Renal pelvis (tissue), 4 donors: ENCODE data around the gene PTCH1. TPM values are rescaled to one million over a fixed set of nuclear protein-coding genes. Genes with fewer than 3 reads are reported as not detected.

Experiments used
- DNase-seq: peaks from one replicate; pipeline ENCODE4 v3.0.0-alpha.2; 2013
- polyA plus RNA-seq, 3 donors: library from polyadenylated mRNA; unstranded; fragments of 120-200 nt; gene quantifications; one replicate each; pipeline ENCODE4 v1.2.1, GENCODE V29; 2013; ENCODE audit not compliant: insufficient read length in 3 of 3

PTCH1 gene
- polyA plus RNA-seq, 3 donors, result 27.6 to 34.7 (median 27.8) TPM

- DNase-seq, result peak; percentile 21
These were observed 106.9 kb downstream of the PTCH1 start for GRCh38 chr9:95409650-95410426.

GRCh38 chr9:95407524-95407923 is 109.2 kb downstream of the PTCH1 start:
- DNase-seq, result no peak

- DNase-seq, result no peak
These were observed 110.7 kb downstream of the PTCH1 start for GRCh38 chr9:95406121-95406520.

GRCh38 chr9:95399261-95399660 is 117.5 kb downstream of the PTCH1 start:
- no peak for DNase-seq

Other genes with a start within 250 kb of the PTCH1 start
- 10 to 100 TPM; 20.0 to 26.9 (median 26.2) TPM for gene FANCC, start 199.3 kb downstream of the PTCH1 start, polyA plus RNA-seq